GM10248 (cell line): ENCODE data around the gene UGT1A10.

Experiments
- CTCF ChIA-PET: fragments of 300-600 bp; sonication (Branson Sonifier 250); formaldehyde crosslinking; extraction: SDS; loops from one replicate; lab custom pipeline; 2021; ENCODE audit warnings: antibody characterized with exemption; lab: Yijun Ruan, JAX
- POLR2A ChIA-PET: fragments of 350-650 bp; sonication (Branson Sonifier 250); formaldehyde crosslinking; extraction: SDS; loops from one replicate; lab custom pipeline; 2020; ENCODE audit warnings: antibody characterized with exemption; lab: Yijun Ruan, JAX
- DNase-seq: peaks from one replicate; pipeline ENCODE4 v3.0.0; 2012; ENCODE audit errors: extremely low spot score
- CTCF ChIP-seq: IDR thresholded peaks from 2 replicates; pipeline ENCODE4 v1.5.1; 2012; ENCODE audit warnings: mild to moderate bottlenecking, low read depth; ENCODE audit errors: extremely low read depth, missing control alignments, control extremely low read depth

Gene UGT1A10

GRCh38 chr2:233814056-233814835, 178.0 kb downstream of the UGT1A10 start:
- no peak for TF ChIP-seq CTCF
- DNase-seq: no peak
- POLR2A ChIA-PET: no interaction called here
- CTCF ChIA-PET: interaction anchor here (0.9 to 1.3 kb wide), 3 partner anchors 10 to 18 kb away, joined by 3 to 4 read pairs (median 3); no protein-coding TSS in a partner anchor

GRCh38 chr2:233815861-233816260, 179.6 kb downstream of the UGT1A10 start:
- CTCF ChIA-PET: no interaction called here
- POLR2A ChIA-PET: no interaction called here

GRCh38 chr2:233816334-233816733, 180.1 kb downstream of the UGT1A10 start:
- CTCF ChIA-PET: no interaction called here
- no peak for TF ChIP-seq CTCF
- no peak for DNase-seq
- POLR2A ChIA-PET: no interaction called here

More at GRCh38 chr2:233815861-233816260, 179.6 kb downstream of the UGT1A10 start:
- DNase-seq: no peak
- no peak for TF ChIP-seq CTCF

- ChIA-PET CTCF (no interaction called here), POLR2A (no interaction called here)
- no peak for DNase-seq
- TF ChIP-seq CTCF: no peak
Measured at GRCh38 chr2:233816771-233817170, 180.5 kb downstream of the UGT1A10 start.

GRCh38 chr2:233817361-233817911, 181.2 kb downstream of the UGT1A10 start:
- no peak for TF ChIP-seq CTCF
- DNase-seq: no peak
- ChIA-PET CTCF (no interaction called here), POLR2A (no interaction called here)

GRCh38 chr2:233817995-233818638, 181.9 kb downstream of the UGT1A10 start:
- no peak for DNase-seq
- no peak for TF ChIP-seq CTCF
- POLR2A ChIA-PET: no interaction called here
- CTCF ChIA-PET: interaction anchor here (1.1 kb wide), 1 partner anchor 39 kb away, joined by 3 read pairs; no protein-coding TSS in a partner anchor
